HG03442 (cell line): ENCODE measurements around the gene SYNCRIP.
"Not testable (repeated sequence)": the region's sequence is repeated elsewhere in the genome, so short reads cannot be mapped to it uniquely, and the experiment has no call there.

Experiments
- ATAC-seq: cut with Tn5 transposase; IDR thresholded peaks from one replicate; pipeline ENCODE4 v1.9.1; 2021; ENCODE audit warnings: mild to moderate bottlenecking, moderate library complexity; ENCODE audit not compliant: unreplicated experiment

The SYNCRIP gene

GRCh38 chr6:85642774-85643536 lies at the start of gene SYNCRIP:
Gene SYNCRIP (minus strand): TSS chr6:85642886. CDS start chr6:85641439, 1,447 bp downstream.
- ATAC-seq: peak; percentile 69

GRCh38 chr6:85691478-85691877 lies 48.8 kb upstream of the SYNCRIP start:
- ATAC-seq: no peak

GRCh38 chr6:85690071-85690470 lies 47.4 kb upstream of the SYNCRIP start:
- ATAC-seq: no peak

GRCh38 chr6:85685713-85686112 lies 43.0 kb upstream of the SYNCRIP start:
- ATAC-seq: peak; percentile 93

GRCh38 chr6:85684809-85685171 lies 42.1 kb upstream of the SYNCRIP start:
- ATAC-seq: no peak

GRCh38 chr6:85684133-85684808 lies 41.6 kb upstream of the SYNCRIP start:
- ATAC-seq: no peak

- not testable (repeated sequence) for ATAC-seq
Measured at GRCh38 chr6:85681899-85682298, 39.2 kb upstream of the SYNCRIP start.

GRCh38 chr6:85680388-85680787 lies 37.7 kb upstream of the SYNCRIP start:
- no peak for ATAC-seq

- ATAC-seq: no peak
Measured at GRCh38 chr6:85679445-85680123, 36.9 kb upstream of the SYNCRIP start.

GRCh38 chr6:85678602-85679444 lies 36.1 kb upstream of the SYNCRIP start:
- peak; percentile 82 for ATAC-seq

- ATAC-seq: no peak
Measured at GRCh38 chr6:85678026-85678601, 35.4 kb upstream of the SYNCRIP start.

GRCh38 chr6:85677234-85677956 lies 34.7 kb upstream of the SYNCRIP start:
- ATAC-seq: no peak

GRCh38 chr6:85676086-85676729 lies 33.5 kb upstream of the SYNCRIP start:
- ATAC-seq: no peak

- no peak for ATAC-seq
Measured at GRCh38 chr6:85675030-85675819, 32.5 kb upstream of the SYNCRIP start.

GRCh38 chr6:85674604-85675003 lies 31.9 kb upstream of the SYNCRIP start:
- no peak for ATAC-seq

- ATAC-seq: no peak
Measured at GRCh38 chr6:85673198-85674139, 30.8 kb upstream of the SYNCRIP start.

- no peak for ATAC-seq
Measured at GRCh38 chr6:85672623-85673022, 29.9 kb upstream of the SYNCRIP start.

GRCh38 chr6:85672050-85672449 lies 29.4 kb upstream of the SYNCRIP start:
- ATAC-seq: no peak
